HG03103 (cell line): ENCODE measurements around the gene UST.
"Not testable (repeated sequence)": the region's sequence is repeated elsewhere in the genome, so short reads cannot be mapped to it uniquely, and the experiment has no call there.

Source experiments
- ATAC-seq: cut with Tn5 transposase; IDR thresholded peaks from one replicate; pipeline ENCODE4 v1.9.1; 2021; ENCODE audit warnings: low read depth; ENCODE audit not compliant: unreplicated experiment

The UST gene

GRCh38 chr6:149025061-149025460 is 278.2 kb downstream of the UST start:
- no peak for ATAC-seq

DNA sequence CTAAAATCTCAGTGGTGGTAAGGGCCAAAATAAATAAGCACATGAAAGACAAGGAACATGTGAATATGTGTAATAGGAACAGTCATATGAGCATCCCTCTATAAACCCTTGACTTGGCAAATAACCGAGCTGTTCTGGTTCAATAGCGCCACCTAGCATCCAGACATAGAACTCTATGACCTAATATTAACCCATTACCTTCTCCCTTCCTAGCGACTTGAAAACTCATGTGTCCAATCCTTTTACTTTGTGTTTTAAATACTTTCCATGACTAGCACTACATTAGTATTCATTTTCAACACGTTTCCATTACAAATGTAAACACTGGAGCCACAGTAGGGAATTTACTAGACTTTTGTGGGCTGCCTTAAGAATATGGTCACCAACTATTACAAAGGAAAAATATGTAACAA is 279.7 kb downstream of the UST start:
- no peak for ATAC-seq

DNA sequence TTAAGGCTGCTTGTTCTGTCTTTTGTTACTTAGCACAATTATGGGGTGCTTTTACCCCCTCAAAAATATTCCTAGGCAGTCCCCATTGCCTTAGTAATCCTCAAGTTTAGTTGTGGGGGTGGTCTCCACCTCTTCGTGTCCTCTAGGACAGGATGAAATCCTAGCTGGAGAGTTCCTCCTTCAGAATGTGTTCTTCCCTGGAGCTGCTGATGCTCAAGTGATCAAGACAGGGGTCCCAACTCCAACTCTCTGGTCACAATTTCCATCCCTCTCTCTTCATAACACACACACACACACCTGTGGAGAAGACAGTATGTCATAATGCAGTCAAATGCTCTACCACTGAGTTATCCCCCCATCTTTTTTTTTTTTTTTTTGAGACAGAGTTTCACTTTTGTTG is 280.7 kb downstream of the UST start:
- ATAC-seq = no peak

DNA sequence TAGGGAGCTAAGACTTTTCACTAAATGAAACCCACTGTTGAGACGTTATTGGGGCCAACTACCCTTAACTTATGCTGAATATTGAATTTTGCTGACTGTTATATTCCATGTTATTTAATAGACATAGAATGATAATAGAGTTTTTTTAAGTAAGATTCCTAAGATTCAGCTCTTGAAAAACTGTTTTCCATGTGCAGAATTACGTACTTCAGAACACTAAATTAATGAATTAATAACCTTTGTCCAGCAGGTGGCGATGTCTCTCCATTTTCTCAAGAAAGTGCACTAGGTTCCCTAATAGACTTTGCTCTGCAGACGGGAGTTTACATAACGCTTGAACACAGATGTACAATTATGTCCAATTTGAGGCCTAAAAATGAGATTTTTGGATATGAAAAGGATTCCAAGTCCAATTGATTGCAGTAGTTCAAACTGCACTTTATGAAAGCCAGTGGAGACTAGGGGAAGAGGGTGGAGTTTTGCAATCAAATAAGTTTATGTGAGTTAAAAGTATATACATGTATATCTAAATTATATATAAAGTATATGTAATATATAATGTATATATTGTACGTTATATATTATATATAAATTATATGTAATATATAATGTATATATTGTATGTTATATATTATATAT is 282.1 kb downstream of the UST start:
- ATAC-seq = no peak

GRCh38 chr6:149031201-149031858 is 284.5 kb downstream of the UST start:
- no peak for ATAC-seq

DNA sequence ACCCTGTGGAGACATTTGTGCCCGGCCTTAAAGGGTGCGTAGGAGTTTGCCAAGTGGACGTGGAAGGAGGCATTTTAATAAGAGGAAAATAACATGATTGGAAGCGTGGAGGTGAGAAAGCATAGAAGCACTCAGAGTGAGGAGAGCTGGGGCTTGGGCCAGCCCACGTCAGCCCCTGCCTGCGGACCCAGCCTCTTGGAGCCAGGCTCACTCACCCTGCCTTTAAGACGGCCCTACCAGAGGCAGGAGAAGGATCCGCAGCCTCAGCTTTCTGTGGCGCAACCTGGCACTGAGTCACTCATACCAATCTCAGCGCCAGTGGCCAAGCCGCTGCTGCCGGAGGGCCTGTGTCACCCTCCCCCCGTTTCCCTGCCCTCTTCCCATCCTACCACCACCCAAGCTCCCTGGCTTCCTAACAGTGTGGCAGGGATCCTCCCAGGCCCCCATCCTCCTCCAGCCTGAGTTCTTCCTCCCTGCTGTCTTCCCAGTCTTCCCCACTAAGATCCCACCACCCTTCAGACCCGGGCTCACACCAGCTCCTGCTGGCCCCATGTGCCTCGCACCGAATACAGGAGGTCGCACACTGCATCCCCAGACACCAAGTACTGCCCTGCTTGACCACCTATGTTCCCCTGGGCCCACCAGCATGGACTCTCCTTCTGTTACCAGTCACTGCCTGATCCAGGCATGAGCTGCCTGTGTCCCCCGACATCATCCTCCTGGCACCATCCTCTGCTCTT is 285.2 kb downstream of the UST start:
- peak; percentile 8 for ATAC-seq

DNA sequence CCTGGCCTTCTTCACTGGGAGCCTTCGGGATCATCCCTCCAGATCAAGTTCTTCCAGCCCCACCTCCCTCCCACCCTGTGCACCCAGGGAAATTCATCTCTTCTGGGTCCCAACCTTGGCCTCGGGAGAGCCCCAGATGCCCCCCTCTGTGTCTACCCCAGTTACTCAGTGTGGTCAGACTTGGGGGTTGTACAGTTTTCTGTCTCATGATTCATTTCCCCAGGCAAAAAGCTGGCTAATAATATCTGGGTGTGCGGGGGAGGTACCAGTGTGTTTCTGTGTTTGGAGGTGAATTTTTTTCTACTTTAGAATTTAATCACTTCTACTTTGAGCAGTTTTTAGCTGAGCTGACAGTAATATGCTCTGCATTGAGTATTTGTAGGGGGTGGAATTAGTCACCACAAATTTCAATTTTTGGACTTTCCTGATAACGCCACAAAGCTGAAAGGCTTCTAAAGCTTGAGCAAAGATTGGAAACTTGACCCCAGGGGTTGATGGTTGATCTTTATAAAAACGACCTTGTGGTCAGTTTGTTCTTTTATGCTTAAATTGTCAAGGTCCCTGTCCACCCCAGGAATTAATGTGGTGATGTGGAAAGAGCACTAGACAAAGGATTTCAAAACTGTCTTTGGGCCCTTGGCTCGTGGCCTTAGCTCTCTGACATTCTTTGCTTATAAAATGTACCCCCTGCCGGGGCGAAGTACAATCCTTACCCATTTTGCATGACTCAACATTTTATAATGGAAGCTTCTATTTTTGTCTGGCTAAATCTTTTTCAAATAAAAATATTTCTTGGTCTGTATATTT is 286.0 kb downstream of the UST start:
- ATAC-seq = peak; percentile 75

- no peak for ATAC-seq
Measured at GRCh38 chr6:149033454-149033853, 286.6 kb downstream of the UST start.

DNA sequence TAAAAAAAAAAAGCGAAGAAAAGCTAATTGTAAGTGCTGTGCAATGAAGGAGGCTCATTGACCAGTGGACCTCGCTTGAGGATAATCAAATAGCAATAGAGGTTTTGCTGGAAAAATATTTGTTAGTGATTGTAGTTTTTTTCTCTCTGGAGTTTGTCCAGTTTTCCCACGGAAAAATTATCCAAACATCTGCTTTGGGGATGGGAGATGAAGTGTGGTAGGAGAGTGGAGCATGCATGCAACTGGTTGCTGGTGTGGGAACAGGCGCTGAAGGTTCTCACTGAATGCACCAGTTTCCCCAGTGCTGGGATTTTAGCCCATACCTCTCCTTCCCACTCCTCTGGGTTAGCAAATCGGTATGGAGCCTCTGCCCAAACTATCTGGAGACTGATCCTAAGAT is 288.9 kb downstream of the UST start:
- ATAC-seq = no peak

DNA sequence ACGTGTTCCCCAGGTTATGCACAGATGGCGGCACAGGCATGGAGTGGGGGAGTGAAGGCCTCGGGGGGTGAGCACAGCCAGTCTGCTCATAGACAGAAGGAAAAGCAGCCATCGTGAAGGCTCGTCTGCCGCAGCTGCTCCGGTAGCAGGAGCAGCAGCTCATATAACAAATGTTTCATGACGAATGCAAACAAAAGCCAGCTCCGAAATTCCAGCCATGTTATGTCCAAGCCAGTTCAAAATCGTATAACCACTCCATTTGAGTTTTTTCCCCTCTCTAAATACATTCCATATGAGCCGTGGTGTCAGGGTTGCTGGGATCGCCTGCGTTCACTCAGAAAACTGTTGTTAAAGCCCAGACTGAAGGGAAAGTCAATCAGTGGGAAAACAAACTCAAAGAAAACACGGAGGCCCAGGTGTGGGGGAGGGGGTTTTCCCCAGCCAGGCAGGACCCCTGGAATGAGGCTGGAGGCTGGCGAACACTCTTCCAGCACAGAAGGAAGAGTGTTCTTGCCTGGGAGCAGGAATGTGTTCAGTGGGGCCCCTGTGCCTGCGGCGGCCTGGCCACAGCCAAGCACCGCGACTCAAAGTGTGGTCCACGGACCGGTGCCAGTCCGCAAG is 290.3 kb downstream of the UST start:
- ATAC-seq = no peak

- not testable (repeated sequence) for ATAC-seq
Measured at GRCh38 chr6:149039025-149039424, 292.2 kb downstream of the UST start.

- no peak for ATAC-seq
Measured at GRCh38 chr6:149041953-149042352, 295.1 kb downstream of the UST start.

DNA sequence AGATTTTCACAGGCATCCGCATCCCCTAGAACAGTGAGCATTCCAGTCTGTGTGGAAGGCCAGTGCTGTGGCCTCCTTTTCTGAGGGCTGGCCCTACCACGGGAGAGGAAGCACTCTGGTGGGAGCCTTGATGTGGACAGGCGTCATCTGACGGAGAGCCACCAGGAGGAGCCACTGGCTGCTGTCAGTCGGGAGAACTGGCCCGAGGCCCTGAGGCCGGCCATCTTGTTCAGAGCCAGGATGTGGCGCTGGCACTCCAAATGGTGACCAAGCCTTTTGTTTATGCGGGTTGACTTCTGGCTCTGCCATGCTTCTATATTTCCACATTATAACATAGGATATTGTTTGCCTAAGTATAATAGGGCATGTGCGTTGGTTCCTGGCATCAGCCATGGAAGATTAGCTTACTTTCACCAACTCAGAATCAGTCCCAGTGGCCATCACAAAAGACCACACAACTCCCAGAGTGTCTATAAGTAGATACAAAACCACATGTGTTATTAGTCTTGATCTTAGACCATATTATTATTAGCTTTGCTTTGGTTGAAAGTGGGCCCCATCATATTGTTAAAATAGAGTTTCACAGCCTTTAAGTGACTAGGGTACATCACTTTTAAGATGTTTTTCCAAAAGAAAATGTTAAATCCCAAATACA is 296.8 kb downstream of the UST start:
- no peak for ATAC-seq

DNA sequence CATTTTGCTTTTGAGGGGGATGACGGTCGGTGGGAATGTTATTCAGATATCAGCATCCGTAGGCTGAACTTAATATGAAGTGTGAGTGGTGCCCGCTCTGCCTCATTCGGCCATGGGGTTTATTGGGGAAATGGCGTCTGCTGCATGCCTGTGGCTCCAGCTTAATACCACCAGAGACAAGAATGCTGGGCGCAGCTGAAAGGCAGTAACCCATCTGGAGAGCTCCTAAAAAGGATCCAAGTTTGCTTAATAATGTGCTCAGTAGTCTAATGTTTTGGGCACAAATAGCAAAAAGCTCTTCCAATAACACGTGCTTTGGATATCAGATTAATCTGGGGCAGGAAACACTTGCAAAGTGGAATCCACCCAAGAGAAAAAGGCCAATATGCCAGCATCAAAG is 297.7 kb downstream of the UST start:
- no peak for ATAC-seq

- no peak for ATAC-seq
Measured at GRCh38 chr6:149045404-149045803, 298.6 kb downstream of the UST start.

DNA sequence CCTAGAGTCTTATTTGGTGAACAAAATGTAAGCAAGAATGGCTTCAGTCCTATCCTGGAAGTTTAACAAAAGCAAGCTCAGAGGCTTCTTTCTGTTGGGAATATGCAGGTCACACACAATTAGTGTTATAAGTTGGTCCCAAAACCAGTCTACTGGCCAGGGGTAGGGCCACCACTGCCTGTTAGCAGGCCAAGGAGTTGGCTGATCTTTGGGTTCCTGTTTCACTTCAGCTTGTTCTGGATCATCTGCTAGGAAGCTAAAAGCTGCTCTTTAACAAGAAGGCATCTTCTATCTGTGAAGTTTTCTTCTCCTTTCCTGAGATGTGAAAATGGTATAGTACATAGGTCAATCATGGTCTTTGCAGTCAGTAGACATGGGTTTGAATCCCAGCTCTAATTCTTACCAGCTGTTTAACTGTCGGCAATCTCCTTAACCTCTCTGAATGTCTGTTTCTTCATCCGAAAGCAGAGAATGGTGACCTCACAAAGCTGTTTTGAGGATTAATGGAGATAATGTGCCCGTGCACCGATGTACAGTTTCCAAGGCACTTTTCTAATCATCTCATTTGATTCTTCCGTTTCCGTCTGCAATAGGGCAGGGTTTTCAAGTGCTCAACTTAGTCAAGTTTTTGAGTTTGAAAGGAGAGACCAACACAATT is 299.5 kb downstream of the UST start:
- ATAC-seq = no peak

DNA sequence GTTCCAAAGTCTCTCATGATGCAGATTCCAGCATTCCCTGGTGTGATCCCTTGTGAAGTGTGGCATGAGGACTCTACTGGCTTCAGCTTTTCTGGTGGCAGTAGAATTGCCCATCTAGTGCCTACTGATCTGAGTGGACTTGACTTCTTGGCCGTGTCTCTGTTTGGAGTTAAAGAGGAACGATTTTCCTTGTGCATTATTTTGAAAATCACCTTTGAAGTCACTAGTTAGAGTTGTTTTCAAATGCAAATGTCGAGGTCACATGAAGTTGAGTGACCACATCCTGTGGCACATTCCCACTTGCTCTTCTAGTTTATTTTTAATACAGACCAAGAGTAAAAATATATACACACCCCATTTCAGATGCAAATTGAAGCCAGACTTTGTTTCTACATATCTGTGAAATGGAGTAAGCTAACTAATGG is 300.0 kb downstream of the UST start:
- ATAC-seq = peak; percentile 62

- ATAC-seq = no peak
Measured at GRCh38 chr6:149049230-149049629, 302.4 kb downstream of the UST start.

GRCh38 chr6:149050160-149050559 is 303.3 kb downstream of the UST start:
- ATAC-seq = no peak
